ENCODE data around the gene WNT7A.

DNA sequence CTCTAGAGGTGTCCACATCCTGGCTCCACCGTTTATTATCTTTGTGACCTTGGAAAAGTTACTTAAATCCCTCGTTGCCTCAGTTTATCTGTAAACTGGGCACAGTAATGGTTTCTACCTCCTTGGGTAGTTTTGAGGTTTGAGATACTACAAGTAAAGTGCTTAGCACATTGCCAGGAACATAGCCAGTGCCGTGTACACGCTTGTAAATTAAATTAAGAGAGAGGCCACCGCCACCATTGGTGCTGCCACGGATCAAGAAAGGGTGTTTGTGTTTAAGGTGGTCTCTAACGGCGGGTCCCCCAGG is 5.8 kb upstream of the WNT7A start:
- TF ChIP-seq, protein P1, sequence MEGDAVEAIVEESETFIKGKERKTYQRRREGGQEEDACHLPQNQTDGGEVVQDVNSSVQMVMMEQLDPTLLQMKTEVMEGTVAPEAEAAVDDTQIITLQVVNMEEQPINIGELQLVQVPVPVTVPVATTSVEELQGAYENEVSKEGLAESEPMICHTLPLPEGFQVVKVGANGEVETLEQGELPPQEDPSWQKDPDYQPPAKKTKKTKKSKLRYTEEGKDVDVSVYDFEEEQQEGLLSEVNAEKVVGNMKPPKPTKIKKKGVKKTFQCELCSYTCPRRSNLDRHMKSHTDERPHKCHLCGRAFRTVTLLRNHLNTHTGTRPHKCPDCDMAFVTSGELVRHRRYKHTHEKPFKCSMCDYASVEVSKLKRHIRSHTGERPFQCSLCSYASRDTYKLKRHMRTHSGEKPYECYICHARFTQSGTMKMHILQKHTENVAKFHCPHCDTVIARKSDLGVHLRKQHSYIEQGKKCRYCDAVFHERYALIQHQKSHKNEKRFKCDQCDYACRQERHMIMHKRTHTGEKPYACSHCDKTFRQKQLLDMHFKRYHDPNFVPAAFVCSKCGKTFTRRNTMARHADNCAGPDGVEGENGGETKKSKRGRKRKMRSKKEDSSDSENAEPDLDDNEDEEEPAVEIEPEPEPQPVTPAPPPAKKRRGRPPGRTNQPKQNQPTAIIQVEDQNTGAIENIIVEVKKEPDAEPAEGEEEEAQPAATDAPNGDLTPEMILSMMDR (IDR thresholded peaks at IDR 0.05), result no peak
- no peak for TF ChIP-seq POLR2AphosphoS5 (IDR thresholded peaks at IDR 0.05)

All from breast epithelium (tissue), 3 donors.